Heart left ventricle (tissue), 13 donors: ENCODE measurements around the gene FBXO48.

Source experiments
- POLR2A ChIP-seq, 2 donors: fragments of 450-650 bp; IDR thresholded peaks; one replicate each; pipeline ENCODE4 v1.6.1; 2017; ENCODE audit warnings: antibody characterized with exemption in 2 of 2, mild to moderate bottlenecking in 2 of 2, moderate library complexity in 2 of 2
- TF ChIP-seq, protein P1 (sequence below), 12 donors: fragments of 200-600 bp; sonication (generic) in 4 of 12; IDR thresholded peaks; one replicate each; pipeline versions ENCODE4 v1.5.0 to v1.8.0; 2018 to 2022; ENCODE audit warnings: antibody characterized with exemption in 12 of 12, mild to moderate bottlenecking in 5 of 12
- donor health status: ischemic (EF 13 %, LVEDD 7.1; RV severe dilation, severe dysfunction).
- donor health status: DM: no; HTN: yes; CAD: no.
- donor health status: DM: no; HTN: no; CAD: no.
- donor health status: ischemic (EF 25% LVEDD 6.9; RV normal size, moderate dysfunction).
- donor health status: ischemic (EF 25% LVEDD 5.7; RV mildly dilated, moderate dysfunction).
- donor health status: ischemic (EF 35%, LVEDD 5.7; RV mildly dilated, moderate dysfunction).
- donor health status: nonischemic (EF 11% LVEDD 7.7; RV severe dilation, severe dysfunction).
- donor health status: DM: yes; HTN: yes; CAD: no.
- donor health status: PGD.
- donor health status: ischemic (EF 29% LVEDD 5.4; RV normal size, mild dysfunction).
- donor health status: nonischemic (EF 23%, LVEDD 6.1; RV moderate dilation, normal function).

GRCh38 chr2:68512966-68513365 is 45.9 kb upstream of the FBXO48 start:
- TF ChIP-seq, protein P1, sequence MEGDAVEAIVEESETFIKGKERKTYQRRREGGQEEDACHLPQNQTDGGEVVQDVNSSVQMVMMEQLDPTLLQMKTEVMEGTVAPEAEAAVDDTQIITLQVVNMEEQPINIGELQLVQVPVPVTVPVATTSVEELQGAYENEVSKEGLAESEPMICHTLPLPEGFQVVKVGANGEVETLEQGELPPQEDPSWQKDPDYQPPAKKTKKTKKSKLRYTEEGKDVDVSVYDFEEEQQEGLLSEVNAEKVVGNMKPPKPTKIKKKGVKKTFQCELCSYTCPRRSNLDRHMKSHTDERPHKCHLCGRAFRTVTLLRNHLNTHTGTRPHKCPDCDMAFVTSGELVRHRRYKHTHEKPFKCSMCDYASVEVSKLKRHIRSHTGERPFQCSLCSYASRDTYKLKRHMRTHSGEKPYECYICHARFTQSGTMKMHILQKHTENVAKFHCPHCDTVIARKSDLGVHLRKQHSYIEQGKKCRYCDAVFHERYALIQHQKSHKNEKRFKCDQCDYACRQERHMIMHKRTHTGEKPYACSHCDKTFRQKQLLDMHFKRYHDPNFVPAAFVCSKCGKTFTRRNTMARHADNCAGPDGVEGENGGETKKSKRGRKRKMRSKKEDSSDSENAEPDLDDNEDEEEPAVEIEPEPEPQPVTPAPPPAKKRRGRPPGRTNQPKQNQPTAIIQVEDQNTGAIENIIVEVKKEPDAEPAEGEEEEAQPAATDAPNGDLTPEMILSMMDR (IDR thresholded peaks at IDR 0.05), result no peak
- TF ChIP-seq POLR2A (IDR thresholded peaks at IDR 0.05), result no peak
